ENCODE data around the gene FKBP7.
"Not testable (repeated sequence)": the region's sequence is repeated elsewhere in the genome, so short reads cannot be mapped to it uniquely, and the experiment has no call there.

Gene FKBP7

DNA sequence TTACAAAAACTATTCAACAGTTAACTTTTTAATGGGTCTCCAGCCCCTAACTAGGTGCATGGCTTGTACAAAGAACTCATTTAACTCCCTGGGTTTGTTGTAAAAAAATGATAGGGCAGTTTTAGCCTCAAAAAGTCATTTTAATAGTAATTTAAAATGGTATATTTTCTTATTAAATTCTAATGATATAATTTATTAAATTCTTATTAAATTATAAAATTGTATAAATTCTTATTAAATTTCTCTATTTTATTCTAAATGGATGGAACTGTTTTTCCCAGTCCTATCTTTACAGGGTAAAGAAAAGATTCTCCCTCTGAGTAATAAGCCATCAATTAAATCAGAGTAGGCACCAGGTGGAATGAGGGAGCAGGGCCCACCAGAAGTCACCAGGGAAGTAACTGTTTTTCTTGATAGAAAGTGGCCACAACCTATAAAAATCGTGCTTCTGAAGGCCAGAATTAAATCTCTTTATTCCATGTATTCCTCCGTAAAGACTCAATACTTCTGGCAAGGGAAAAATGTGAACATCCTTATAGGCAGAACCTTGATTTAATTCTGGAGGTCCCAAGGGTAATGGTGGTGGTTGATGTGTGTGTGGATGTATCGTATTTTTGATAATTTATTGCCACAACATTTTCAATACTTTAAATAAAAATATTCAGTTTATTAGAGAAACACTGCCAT lies 814 bp downstream of the FKBP7 start:
- TF ChIP-seq, protein P1, sequence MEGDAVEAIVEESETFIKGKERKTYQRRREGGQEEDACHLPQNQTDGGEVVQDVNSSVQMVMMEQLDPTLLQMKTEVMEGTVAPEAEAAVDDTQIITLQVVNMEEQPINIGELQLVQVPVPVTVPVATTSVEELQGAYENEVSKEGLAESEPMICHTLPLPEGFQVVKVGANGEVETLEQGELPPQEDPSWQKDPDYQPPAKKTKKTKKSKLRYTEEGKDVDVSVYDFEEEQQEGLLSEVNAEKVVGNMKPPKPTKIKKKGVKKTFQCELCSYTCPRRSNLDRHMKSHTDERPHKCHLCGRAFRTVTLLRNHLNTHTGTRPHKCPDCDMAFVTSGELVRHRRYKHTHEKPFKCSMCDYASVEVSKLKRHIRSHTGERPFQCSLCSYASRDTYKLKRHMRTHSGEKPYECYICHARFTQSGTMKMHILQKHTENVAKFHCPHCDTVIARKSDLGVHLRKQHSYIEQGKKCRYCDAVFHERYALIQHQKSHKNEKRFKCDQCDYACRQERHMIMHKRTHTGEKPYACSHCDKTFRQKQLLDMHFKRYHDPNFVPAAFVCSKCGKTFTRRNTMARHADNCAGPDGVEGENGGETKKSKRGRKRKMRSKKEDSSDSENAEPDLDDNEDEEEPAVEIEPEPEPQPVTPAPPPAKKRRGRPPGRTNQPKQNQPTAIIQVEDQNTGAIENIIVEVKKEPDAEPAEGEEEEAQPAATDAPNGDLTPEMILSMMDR (IDR thresholded peaks at IDR 0.05; ENCODE audit: extremely low read depth, missing control alignments): no peak
- DNase-seq (ENCODE audit: low spot score): no peak

DNA sequence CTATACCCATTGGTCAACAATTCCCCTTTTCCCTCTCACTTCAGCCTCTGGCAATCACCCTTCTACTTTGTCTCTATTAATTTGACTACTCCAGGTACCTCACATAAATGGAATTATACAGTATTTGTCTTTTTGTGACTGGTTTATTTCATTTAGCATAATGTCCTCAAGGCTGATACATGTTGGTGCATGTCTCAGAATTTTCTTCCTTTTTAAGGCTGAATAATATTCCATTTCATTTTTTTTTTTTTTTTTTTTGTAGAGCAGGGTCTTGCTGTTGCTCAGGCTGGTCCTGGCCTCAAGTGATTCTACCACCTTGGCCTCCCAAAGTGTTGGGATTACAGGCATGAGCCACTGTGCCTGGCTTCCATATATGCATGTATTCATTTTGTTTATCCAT lies 1.9 kb downstream of the FKBP7 start:
- DNase-seq (ENCODE audit: low spot score): no peak
- TF ChIP-seq, protein P1 (IDR thresholded peaks at IDR 0.05; ENCODE audit: extremely low read depth, missing control alignments): no peak

DNA sequence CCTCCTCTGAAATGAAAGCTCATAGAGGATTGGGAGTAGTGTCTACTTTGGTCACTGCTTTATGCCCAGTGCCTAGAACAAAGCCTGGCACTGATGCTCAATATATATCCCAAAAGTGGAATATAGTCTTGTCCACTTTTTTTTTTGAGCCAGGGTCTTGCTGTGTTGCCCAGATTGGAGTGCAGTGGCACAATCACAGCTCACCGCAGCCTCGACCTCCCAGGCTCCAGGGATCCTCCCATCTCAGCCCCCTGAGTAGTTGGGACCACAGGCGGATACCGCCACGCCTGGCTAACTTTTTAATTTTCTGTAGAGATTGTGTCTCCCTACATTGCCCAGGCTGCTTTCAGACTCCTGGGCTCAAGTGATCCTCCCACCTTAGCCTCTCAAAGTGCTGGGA lies 3.8 kb downstream of the FKBP7 start:
- TF ChIP-seq, protein P1 (IDR thresholded peaks at IDR 0.05; ENCODE audit: extremely low read depth, missing control alignments): no peak
- no peak for DNase-seq (ENCODE audit: low spot score)

DNA sequence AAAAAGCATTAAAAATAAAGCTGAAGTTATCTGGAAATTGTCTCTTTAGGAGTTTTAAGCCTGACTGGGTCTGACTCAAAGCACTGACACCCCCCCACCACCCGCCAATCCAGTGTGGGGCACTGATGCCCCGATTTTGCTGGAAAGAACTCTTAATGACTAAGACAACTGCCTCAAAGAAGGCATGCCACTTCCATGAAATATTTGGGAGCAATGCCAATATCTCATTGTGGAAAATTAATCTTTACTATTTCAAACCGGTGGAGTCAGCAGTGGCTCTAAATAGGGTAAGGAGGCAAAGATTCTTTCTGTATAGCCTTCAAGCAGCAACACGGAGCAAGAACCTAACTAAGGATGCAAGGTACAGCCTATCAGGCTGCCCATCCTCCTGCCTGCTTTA lies 4.5 kb downstream of the FKBP7 start:
- DNase-seq (ENCODE audit: low spot score): no peak
- TF ChIP-seq, protein P1 (IDR thresholded peaks at IDR 0.05; ENCODE audit: extremely low read depth, missing control alignments): no peak

DNA sequence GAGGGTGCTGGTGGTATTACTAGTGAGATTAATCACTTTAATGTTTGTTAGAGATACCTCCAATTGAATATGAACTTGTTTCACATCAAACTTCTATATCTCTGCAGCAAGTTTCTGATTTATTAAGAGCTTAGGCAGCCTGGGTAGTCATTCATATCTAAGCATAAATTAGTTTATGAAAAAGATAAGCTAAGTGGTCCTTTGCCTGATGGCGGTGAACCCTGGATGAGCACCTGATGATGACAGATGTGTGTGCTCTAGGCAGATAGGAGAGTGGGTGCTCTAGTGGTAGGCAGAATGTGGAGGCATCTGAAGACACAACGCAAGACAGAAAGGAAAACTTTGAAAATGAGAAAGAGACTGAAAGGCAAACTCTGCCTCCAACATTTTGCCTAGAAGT lies 5.0 kb downstream of the FKBP7 start:
- TF ChIP-seq, protein P1 (IDR thresholded peaks at IDR 0.05; ENCODE audit: extremely low read depth, missing control alignments): no peak
- DNase-seq (ENCODE audit: low spot score): no peak

DNA sequence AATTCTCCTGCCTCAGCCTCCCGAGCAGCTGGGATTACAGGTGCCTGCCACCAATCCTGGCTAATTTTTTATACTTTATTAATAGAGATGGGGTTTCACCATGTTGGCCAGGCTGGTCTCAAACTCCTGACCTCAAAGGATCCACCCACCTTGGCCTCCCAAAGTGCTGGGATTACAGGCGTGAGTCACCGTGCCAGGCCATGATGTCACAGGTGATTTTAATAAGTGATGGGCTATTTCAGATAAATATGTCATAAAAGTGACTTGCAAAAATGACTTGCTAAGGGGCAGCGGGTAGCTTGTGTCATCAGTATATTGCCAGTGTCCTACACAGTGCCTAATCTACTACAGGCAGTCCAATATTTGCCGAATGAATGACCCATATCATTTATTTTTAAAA lies 7.1 kb downstream of the FKBP7 start:
- not testable (repeated sequence) for DNase-seq (ENCODE audit: low spot score)

DNA sequence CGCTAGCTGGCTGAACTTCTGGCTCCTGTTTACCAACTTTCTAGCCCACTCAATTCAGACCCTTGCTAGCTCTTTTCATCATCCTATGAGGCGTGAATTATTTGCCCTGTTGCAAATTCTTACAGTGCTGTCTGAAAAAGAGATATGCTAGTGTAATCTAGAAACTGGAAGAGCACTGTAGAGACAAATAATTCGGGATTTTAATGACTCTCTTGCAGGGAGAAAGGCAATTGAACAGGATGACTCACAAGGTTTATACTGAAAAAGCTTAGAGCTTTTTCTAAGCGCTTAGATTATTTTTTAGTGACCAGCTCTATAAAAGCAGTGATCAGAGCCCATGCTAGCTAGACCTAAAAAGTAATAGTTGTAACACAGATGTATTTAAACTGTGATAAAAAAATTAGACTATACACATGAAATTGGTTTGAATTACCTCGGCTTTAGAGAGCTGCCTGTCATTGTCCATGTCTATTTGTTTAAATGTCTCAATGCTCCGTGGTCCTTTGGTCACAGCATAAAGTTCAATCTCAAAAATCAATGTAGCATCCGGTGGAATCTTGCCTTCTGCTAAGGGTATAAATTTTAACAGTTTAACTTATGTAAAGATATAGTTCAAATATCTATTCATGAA lies 9.1 kb downstream of the FKBP7 start:
- TF ChIP-seq, protein P1 (IDR thresholded peaks at IDR 0.05; ENCODE audit: extremely low read depth, missing control alignments): no peak
- DNase-seq (ENCODE audit: low spot score): no peak

DNA sequence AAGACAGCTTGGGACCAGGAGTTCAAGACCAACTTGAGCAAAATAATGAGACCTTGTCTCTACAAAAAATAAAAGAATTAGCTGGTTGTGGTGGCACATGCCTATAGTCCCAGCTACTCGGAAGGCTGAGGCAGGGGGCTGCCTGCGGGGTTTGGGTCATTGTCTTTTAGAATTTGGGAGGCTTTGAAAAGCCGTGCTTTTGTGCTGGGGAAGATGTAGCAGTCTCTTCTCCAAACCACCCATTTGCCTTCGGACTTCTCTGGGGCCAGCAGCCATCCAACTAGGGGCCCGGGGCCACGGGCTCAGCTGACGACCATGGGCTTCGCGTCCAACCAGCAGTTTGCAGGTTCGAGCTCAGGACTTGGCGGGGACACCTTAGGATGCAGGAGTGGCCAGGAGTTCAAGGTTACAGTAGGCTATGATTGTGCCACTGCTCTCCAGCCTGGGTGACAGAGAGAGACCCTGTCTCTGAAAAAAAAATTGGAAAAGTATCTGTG lies 21.0 kb downstream of the FKBP7 start:
- TF ChIP-seq, protein P1 (IDR thresholded peaks at IDR 0.05; ENCODE audit: extremely low read depth, missing control alignments): no peak
- no peak for DNase-seq (ENCODE audit: low spot score)

Measured in GM20000 (cell line).